CD4-positive, CD25-positive, alpha-beta regulatory T cell (primary cell): Measurements from ENCODE around the gene TRPM4. TPM values are rescaled to one million over a fixed set of nuclear protein-coding genes. Genes with fewer than 3 reads are reported as not detected.
A peak's percentile ranks its signal among the peaks of the same experiment; 100 is the strongest.
"Not testable (repeated sequence)": the region's sequence is repeated elsewhere in the genome, so short reads cannot be mapped to it uniquely, and the experiment has no call there.

Source experiments
- ATAC-seq, 2 donors: fragments of 150-1000 bp; cut with Tn5 transposase; one replicate each; pipeline ENCODE4 v1.10.0; 2021; ENCODE audit warnings: low read depth in 2 of 2, moderate number of reproducible peaks in 2 of 2, moderate library complexity in 1 of 2
- DNase-seq, 3 donors: peaks; one replicate each; pipeline versions ENCODE4 v3.0.0 to v3.0.0-alpha.2; 2012 to 2022; ENCODE audit warnings: mixed read lengths in 1 of 3
- H3K27ac ChIP-seq: one replicate; pipeline ENCODE4 v1.7.0; 2013; ENCODE audit warnings: mild to moderate bottlenecking, low read length; ENCODE audit not compliant: insufficient read depth, poor library complexity, severe bottlenecking
- H3K27me3 ChIP-seq: one replicate; pipeline ENCODE4 v1.7.0; 2013; ENCODE audit warnings: low read length; ENCODE audit not compliant: control insufficient read depth, insufficient read depth
- H3K36me3 ChIP-seq: one replicate; pipeline ENCODE4 v1.7.0; 2013; ENCODE audit warnings: mild to moderate bottlenecking, low read length, moderate library complexity; ENCODE audit not compliant: control insufficient read depth, insufficient read depth
- H3K4me1 ChIP-seq: 2 replicates; pipeline ENCODE4 v1.7.0; 2013; ENCODE audit warnings: mild to moderate bottlenecking, low read length; ENCODE audit not compliant: insufficient read depth, control insufficient read depth, poor library complexity, severe bottlenecking
- H3K4me3 ChIP-seq: one replicate; pipeline ENCODE4 v1.7.0; 2013; ENCODE audit warnings: low read depth, mild to moderate bottlenecking, low read length, moderate library complexity
- H3K9me3 ChIP-seq, 2 experiments: 1 replicate in 1 of 2; 2 replicates in 1 of 2; pipeline ENCODE4 v1.7.0; 2013; ENCODE audit warnings: low read length in 2 of 2, mild to moderate bottlenecking in 1 of 2, moderate library complexity in 1 of 2; ENCODE audit not compliant: control insufficient read depth in 2 of 2
- H3K27ac Mint-ChIP-seq, 3 donors: one replicate each; pipeline ENCODE4 v1.8.0; 2020 to 2022; ENCODE audit warnings: mild to moderate bottlenecking in 3 of 3, mixed read lengths in 3 of 3, moderate library complexity in 2 of 3
- H3K27me3 Mint-ChIP-seq: one replicate; pipeline ENCODE4 v1.8.0; 2022; ENCODE audit warnings: mild to moderate bottlenecking, mixed read lengths
- H3K36me3 Mint-ChIP-seq: one replicate; pipeline ENCODE4 v1.8.0; 2020; ENCODE audit warnings: mixed read lengths
- H3K4me1 Mint-ChIP-seq, 4 donors: one replicate each; pipeline ENCODE4 v1.8.0; 2020 to 2022; ENCODE audit warnings: mixed read lengths in 4 of 4, mild to moderate bottlenecking in 1 of 4
- H3K4me3 Mint-ChIP-seq, 4 donors: one replicate each; pipeline ENCODE4 v1.8.0; 2020 to 2022; ENCODE audit warnings: mild to moderate bottlenecking in 4 of 4, mixed read lengths in 4 of 4, moderate library complexity in 3 of 4
- H3K9me3 Mint-ChIP-seq, 7 donors: one replicate each; pipeline ENCODE4 v1.8.0; 2020 to 2022; ENCODE audit warnings: mixed read lengths in 7 of 7, mild to moderate bottlenecking in 3 of 7, moderate library complexity in 2 of 7
- polyA plus RNA-seq, 4 donors: library from polyadenylated mRNA; unstranded; fragments of 300-500 nt; fragmentation: Illumina TruSeq; gene quantifications; one replicate each; pipeline ENCODE4 v1.2.3, GENCODE V29; 2021
- total RNA-seq: library from RNA; stranded (reverse); gene quantifications from one replicate; pipeline ENCODE4 v1.2.3, GENCODE V29; 2022

Gene TRPM4
- total and polyA plus RNA-seq, 5 donors from 2014 or later: not detected

DNA sequence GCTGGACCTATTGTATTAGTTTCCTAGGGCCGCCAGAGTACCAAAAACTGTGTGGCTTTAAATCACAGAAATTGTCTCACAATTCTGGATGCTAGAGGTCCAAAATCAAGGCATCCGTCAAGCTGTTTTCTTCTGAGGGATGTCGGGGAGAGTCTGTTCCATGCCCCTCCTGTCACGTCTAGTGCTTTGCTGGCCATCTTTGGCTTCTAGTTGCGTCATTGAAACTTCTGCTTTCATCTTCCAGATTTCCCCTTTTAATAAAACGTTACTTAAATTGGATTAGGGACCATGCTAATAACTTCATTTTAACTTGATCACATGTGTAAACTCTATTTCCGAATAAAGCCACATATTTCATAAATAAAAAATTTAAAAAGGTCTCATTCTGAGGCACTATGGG, 47.5 kb downstream of the TRPM4 start:
- no peak for DNase-seq
- H3K9me3 Mint-ChIP-seq: peaks cover 0 to 1% (median 0%) of the 10 kb centered on the region in 7 donors
- Histone ChIP-seq H3K4me1 (no peaks in the 10 kb centered on the region), H3K4me3 (no peak overlapping the region), H3K9me3 (no peaks in the 10 kb centered on the region), H3K36me3 (no peaks in the 10 kb centered on the region), H3K27ac (no peak overlapping the region), H3K27me3 (no peaks in the 10 kb centered on the region)
- H3K4me3 Mint-ChIP-seq: peak overlapping the region in 1 of 4 donors; percentile 84
- H3K27me3 Mint-ChIP-seq: peaks cover 7% of the 10 kb centered on the region
- ATAC-seq: no peak
- H3K36me3 Mint-ChIP-seq: no peaks in the 10 kb centered on the region
- H3K4me1 Mint-ChIP-seq: peaks cover 0 to 7% (median 3%) of the 10 kb centered on the region in 4 donors
- H3K27ac Mint-ChIP-seq: no peak overlapping the region

DNA sequence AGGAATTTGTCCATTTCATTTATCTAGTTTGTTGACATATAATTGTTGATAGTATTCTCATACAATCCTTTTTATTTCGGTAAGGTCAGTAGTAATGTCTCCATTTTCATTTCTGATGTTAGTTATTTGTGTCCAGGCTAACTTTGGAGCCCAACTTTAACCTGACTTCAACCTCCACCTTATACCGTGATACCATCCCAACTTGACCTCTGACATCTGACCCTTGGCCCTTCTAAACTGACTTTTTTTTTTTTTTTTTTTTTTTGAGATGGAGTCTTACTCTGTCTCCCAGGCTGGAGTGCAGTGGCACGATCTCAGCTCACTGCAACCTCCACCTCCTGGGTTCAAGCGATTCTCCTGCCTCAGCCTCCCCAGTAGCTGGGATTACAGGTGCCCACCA, 51.9 kb downstream of the TRPM4 start:
- not testable (repeated sequence) for H3K4me3 Mint-ChIP-seq, DNase-seq, ATAC-seq

DNA sequence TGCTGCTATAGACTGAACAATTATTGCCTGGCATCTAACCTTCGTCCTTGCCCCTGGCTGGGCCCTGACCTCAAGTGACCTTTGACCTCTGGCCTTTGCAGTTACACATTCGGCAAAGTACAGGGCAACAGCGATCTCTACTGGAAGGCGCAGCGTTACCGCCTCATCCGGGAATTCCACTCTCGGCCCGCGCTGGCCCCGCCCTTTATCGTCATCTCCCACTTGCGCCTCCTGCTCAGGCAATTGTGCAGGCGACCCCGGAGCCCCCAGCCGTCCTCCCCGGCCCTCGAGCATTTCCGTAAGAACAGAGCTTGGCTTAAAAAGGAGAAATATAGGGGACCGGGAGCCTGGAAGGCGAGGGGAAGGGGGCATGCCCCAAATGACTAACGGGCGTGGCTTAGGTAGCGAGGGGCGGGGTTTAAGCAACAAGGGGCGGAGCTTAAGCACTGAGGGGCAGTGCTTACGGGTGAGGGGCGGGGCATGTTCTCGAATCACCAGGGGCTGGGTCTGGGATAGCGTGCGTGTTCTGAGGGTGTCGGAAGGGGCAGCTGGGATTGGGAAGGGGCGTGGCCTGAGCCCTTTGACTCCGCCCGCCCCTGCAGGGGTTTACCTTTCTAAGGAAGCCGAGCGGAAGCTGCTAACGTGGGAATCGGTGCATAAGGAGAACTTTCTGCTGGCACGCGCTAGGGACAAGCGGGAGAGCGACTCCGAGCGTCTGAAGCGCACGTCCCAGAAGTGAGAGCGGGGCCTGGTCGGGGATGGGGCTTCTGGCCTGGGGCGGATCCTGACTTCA, 52.7 kb downstream of the TRPM4 start:
- no peaks in the 10 kb centered on the region for H3K4me1 ChIP-seq
- no peaks in the 10 kb centered on the region for H3K36me3 Mint-ChIP-seq
- H3K4me1 Mint-ChIP-seq: peaks cover 0 to 22% (median 4%) of the 10 kb centered on the region in 4 donors
- DNase-seq (peak in 2 of 3 donors; percentile 14 to 18), ATAC-seq (no peak)
- H3K27me3 Mint-ChIP-seq: peaks cover 7% of the 10 kb centered on the region
- no peaks in the 10 kb centered on the region for H3K27me3 ChIP-seq
- peak overlapping the region in 1 of 4 donors; percentile 64 for H3K4me3 Mint-ChIP-seq
- no peak overlapping the region for H3K27ac Mint-ChIP-seq
- no peaks in the 10 kb centered on the region for H3K36me3 ChIP-seq
- no peak overlapping the region for H3K4me3 ChIP-seq
- no peaks in the 10 kb centered on the region for H3K9me3 ChIP-seq
- peaks cover 0 to 3% (median 0%) of the 10 kb centered on the region in 7 donors for H3K9me3 Mint-ChIP-seq
- H3K27ac ChIP-seq: no peak overlapping the region

More for the DNA sequence above, 51.9 kb downstream of the TRPM4 start:
- H3K27ac ChIP-seq, H3K9me3 Mint-ChIP-seq, H3K36me3 Mint-ChIP-seq, H3K27me3 ChIP-seq, H3K4me3 ChIP-seq, H3K36me3 ChIP-seq, H3K27ac Mint-ChIP-seq, H3K27me3 Mint-ChIP-seq, H3K4me1 ChIP-seq, H3K9me3 ChIP-seq: not testable (repeated sequence)
- peaks cover 0 to 22% (median 4%) of the 10 kb centered on the region in 4 donors for H3K4me1 Mint-ChIP-seq

DNA sequence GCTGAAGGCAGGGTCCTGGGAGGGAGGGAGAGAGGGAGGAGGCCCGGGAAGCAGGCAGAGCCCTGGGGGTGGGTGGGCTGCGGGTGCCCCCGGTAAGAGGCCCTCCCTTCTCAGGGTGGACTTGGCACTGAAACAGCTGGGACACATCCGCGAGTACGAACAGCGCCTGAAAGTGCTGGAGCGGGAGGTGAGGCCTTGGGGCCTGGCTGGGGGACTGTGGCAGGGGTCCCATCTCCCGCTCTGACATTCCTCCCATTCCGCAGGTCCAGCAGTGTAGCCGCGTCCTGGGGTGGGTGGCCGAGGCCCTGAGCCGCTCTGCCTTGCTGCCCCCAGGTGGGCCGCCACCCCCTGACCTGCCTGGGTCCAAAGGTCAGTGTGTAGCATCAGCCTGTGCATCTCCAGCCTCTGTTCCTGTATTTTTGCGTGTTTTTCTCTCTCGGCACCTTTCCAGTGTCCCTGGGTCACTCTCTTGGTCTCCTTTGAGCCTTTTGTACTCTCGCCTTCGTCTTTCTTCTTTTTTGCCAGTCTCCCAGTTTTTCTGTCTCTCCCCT, 53.4 kb downstream of the TRPM4 start:
- Histone ChIP-seq H3K27me3 (no peaks in the 10 kb centered on the region), H3K4me3 (no peak overlapping the region), H3K27ac (no peak overlapping the region), H3K4me1 (no peaks in the 10 kb centered on the region), H3K9me3 (no peaks in the 10 kb centered on the region), H3K36me3 (no peaks in the 10 kb centered on the region)
- H3K4me1 Mint-ChIP-seq: peaks cover 0 to 22% (median 4%) of the 10 kb centered on the region in 4 donors
- H3K9me3 Mint-ChIP-seq: peaks cover 0 to 3% (median 0%) of the 10 kb centered on the region in 7 donors
- DNase-seq (no peak), ATAC-seq (no peak)
- peak overlapping the region in 1 of 3 donors; percentile 9 for H3K27ac Mint-ChIP-seq
- peaks cover 7% of the 10 kb centered on the region for H3K27me3 Mint-ChIP-seq
- H3K4me3 Mint-ChIP-seq: no peak overlapping the region
- no peaks in the 10 kb centered on the region for H3K36me3 Mint-ChIP-seq

DNA sequence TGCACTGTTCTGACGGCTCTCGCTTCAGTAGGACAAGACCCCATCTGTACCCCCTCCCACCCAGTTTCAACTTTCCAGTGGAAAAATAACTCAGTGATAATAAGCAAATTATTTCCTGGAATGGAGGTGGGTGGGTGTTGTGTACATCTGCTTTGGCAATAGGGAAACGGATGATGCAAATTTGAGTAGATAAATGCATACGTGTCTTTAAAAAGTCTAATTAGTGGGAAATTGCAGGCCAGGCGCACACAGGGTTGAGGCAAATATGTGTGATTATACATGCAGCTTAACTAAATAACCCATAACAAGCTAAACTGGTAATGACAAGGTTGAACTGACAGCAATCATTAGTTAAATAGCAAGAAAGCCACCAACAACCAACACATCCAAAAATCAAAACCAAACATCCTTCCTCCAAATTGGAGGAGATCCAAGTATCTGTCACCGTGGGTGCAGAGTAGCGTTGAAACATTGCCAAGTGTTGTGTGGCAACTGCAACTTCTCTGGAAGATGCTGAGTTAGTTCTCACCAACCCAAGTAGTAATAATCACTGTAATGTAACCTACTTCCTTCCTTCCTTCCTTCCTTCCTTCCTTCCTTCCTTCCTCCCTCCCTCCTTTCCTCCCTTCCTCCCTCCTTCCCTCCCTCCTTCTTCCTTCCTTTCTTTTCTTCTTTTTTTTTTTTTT, 54.6 kb downstream of the TRPM4 start:
- Mint-ChIP-seq H3K36me3 (no peaks in the 10 kb centered on the region), H3K27me3 (no peaks in the 10 kb centered on the region), H3K4me1 (peaks cover 0 to 22% (median 4%) of the 10 kb centered on the region in 4 donors), H3K9me3 (peaks cover 0 to 3% (median 0%) of the 10 kb centered on the region in 7 donors), H3K27ac (no peak overlapping the region), H3K4me3 (no peak overlapping the region)
- H3K27ac ChIP-seq: no peak overlapping the region
- no peak for ATAC-seq
- no peaks in the 10 kb centered on the region for H3K4me1 ChIP-seq
- H3K9me3 ChIP-seq: no peaks in the 10 kb centered on the region
- H3K36me3 ChIP-seq: no peaks in the 10 kb centered on the region
- no peaks in the 10 kb centered on the region for H3K27me3 ChIP-seq
- H3K4me3 ChIP-seq: no peak overlapping the region
- no peak for DNase-seq

DNA sequence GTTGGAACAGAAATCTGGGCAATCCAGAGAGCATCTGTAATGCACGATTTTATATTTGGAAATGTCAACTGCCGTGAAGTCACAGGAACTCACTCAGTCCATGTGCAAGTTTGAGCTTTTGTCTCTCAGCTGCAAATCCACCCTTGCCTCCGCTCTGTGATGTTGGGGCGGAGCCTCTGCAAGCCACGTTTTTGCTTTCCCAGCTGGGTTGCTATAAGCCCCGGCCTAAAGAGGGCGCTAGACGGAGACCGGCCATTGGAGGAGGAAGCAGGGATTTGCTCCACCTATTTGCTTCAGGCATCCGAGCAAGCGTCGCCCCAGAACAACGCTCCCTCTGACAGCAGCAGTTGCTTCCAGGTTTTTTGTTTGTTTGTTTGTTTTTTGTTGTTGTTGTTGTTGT, 56.2 kb downstream of the TRPM4 start:
- DNase-seq (no peak), ATAC-seq (no peak)
- Histone ChIP-seq H3K4me3 (no peak overlapping the region), H3K36me3 (no peaks in the 10 kb centered on the region), H3K4me1 (no peaks in the 10 kb centered on the region), H3K27ac (no peak overlapping the region), H3K27me3 (no peaks in the 10 kb centered on the region), H3K9me3 (no peaks in the 10 kb centered on the region)
- Mint-ChIP-seq H3K36me3 (no peaks in the 10 kb centered on the region), H3K9me3 (peaks cover 0 to 3% (median 0%) of the 10 kb centered on the region in 7 donors), H3K4me1 (peaks cover 0 to 16% (median 4%) of the 10 kb centered on the region in 4 donors), H3K4me3 (no peak overlapping the region), H3K27me3 (no peaks in the 10 kb centered on the region), H3K27ac (no peak overlapping the region)

DNA sequence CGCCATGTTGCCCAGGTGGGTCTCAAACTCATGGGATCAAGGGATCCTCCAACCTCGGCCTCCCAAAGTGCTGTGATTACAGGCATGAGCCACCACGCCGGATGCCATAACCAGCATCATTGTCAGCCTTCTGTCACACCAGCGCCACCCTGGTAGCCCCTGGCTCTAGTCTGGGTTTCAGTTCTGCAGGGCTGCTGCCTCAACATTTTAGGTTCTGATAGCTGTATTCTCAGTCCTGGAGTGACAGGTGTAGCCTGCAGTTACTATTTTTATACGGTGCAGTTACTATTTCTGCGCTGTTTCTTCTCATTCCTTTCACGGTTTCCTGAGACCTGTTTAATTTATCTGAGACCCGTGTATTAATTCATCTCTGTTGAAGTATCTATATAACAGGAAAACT, 57.1 kb downstream of the TRPM4 start:
- Mint-ChIP-seq H3K9me3 (peaks cover 0 to 3% (median 0%) of the 10 kb centered on the region in 7 donors), H3K4me1 (peaks cover 0 to 16% (median 1%) of the 10 kb centered on the region in 4 donors), H3K27ac (no peak overlapping the region), H3K27me3 (no peaks in the 10 kb centered on the region), H3K4me3 (no peak overlapping the region), H3K36me3 (no peaks in the 10 kb centered on the region)
- Histone ChIP-seq H3K36me3 (no peaks in the 10 kb centered on the region), H3K4me3 (no peak overlapping the region), H3K9me3 (no peaks in the 10 kb centered on the region), H3K27ac (no peak overlapping the region), H3K4me1 (no peaks in the 10 kb centered on the region), H3K27me3 (no peaks in the 10 kb centered on the region)
- DNase-seq (no peak), ATAC-seq (no peak)
